ENCODE measurements around the gene TLK1. TPM values are rescaled to one million over a fixed set of nuclear protein-coding genes. Genes with fewer than 3 reads are reported as not detected.
A peak's percentile ranks its signal among the peaks of the same experiment; 100 is the strongest.

Gene TLK1
- total and polyA plus RNA-seq, 10 of the 15 experiments (the other 5 are each of a cell fraction or from before 2014, with no cell fraction given) = 25.1 to 126 (median 57.3) TPM

- TF ChIP-seq, protein P1, sequence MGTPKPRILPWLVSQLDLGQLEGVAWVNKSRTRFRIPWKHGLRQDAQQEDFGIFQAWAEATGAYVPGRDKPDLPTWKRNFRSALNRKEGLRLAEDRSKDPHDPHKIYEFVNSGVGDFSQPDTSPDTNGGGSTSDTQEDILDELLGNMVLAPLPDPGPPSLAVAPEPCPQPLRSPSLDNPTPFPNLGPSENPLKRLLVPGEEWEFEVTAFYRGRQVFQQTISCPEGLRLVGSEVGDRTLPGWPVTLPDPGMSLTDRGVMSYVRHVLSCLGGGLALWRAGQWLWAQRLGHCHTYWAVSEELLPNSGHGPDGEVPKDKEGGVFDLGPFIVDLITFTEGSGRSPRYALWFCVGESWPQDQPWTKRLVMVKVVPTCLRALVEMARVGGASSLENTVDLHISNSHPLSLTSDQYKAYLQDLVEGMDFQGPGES (IDR thresholded peaks at IDR 0.05) = no peak
- TF ChIP-seq, protein P2, sequence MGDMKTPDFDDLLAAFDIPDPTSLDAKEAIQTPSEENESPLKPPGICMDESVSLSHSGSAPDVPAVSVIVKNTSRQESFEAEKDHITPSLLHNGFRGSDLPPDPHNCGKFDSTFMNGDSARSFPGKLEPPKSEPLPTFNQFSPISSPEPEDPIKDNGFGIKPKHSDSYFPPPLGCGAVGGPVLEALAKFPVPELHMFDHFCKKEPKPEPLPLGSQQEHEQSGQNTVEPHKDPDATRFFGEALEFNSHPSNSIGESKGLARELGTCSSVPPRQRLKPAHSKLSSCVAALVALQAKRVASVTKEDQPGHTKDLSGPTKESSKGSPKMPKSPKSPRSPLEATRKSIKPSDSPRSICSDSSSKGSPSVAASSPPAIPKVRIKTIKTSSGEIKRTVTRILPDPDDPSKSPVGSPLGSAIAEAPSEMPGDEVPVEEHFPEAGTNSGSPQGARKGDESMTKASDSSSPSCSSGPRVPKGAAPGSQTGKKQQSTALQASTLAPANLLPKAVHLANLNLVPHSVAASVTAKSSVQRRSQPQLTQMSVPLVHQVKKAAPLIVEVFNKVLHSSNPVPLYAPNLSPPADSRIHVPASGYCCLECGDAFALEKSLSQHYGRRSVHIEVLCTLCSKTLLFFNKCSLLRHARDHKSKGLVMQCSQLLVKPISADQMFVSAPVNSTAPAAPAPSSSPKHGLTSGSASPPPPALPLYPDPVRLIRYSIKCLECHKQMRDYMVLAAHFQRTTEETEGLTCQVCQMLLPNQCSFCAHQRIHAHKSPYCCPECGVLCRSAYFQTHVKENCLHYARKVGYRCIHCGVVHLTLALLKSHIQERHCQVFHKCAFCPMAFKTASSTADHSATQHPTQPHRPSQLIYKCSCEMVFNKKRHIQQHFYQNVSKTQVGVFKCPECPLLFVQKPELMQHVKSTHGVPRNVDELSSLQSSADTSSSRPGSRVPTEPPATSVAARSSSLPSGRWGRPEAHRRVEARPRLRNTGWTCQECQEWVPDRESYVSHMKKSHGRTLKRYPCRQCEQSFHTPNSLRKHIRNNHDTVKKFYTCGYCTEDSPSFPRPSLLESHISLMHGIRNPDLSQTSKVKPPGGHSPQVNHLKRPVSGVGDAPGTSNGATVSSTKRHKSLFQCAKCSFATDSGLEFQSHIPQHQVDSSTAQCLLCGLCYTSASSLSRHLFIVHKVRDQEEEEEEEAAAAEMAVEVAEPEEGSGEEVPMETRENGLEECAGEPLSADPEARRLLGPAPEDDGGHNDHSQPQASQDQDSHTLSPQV (IDR thresholded peaks at IDR 0.05) = no peak
- TF ChIP-seq POLR2AphosphoS2 (IDR thresholded peaks at IDR 0.05; ENCODE audit: low read depth, low read length) = no peak
- TF ChIP-seq, protein P3, sequence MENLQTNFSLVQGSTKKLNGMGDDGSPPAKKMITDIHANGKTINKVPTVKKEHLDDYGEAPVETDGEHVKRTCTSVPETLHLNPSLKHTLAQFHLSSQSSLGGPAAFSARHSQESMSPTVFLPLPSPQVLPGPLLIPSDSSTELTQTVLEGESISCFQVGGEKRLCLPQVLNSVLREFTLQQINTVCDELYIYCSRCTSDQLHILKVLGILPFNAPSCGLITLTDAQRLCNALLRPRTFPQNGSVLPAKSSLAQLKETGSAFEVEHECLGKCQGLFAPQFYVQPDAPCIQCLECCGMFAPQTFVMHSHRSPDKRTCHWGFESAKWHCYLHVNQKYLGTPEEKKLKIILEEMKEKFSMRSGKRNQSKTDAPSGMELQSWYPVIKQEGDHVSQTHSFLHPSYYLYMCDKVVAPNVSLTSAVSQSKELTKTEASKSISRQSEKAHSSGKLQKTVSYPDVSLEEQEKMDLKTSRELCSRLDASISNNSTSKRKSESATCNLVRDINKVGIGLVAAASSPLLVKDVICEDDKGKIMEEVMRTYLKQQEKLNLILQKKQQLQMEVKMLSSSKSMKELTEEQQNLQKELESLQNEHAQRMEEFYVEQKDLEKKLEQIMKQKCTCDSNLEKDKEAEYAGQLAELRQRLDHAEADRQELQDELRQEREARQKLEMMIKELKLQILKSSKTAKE (IDR thresholded peaks at IDR 0.05; ENCODE audit: low read depth, poor library complexity, severe bottlenecking) = peak; percentile 33
- TF ChIP-seq, protein P4, sequence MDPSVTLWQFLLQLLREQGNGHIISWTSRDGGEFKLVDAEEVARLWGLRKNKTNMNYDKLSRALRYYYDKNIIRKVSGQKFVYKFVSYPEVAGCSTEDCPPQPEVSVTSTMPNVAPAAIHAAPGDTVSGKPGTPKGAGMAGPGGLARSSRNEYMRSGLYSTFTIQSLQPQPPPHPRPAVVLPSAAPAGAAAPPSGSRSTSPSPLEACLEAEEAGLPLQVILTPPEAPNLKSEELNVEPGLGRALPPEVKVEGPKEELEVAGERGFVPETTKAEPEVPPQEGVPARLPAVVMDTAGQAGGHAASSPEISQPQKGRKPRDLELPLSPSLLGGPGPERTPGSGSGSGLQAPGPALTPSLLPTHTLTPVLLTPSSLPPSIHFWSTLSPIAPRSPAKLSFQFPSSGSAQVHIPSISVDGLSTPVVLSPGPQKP (IDR thresholded peaks at IDR 0.05; ENCODE audit: low read depth, low read length) = no peak
- TF ChIP-seq BCL11A (IDR thresholded peaks at IDR 0.05; ENCODE audit: low read depth, low read length) = no peak
- no peak; the same call in none of the 2 replicates for TF ChIP-seq PML (IDR thresholded peaks at IDR 0.05; ENCODE audit: low read length)
- peak; percentile 42; the same call in 1 of the 2 replicates for TF ChIP-seq SMC3 (IDR thresholded peaks at IDR 0.05; ENCODE audit: borderline replicate concordance, low read length)
- no peak; the same call in 1 of the 2 replicates for TF ChIP-seq EED (IDR thresholded peaks at IDR 0.05; ENCODE audit: low read depth)
- TF ChIP-seq MEF2B (IDR thresholded peaks at IDR 0.05; ENCODE audit: partially characterized antibody, poor library complexity, severe bottlenecking) = no peak
- TF ChIP-seq MYC (IDR thresholded peaks at IDR 0.05; ENCODE audit: insufficient read depth, insufficient read length, insufficient replicate concordance, low read length, severe bottlenecking) = no peak
- peak; percentile 78 for TF ChIP-seq MLLT1 (IDR thresholded peaks at IDR 0.05)
- no peak for TF ChIP-seq CREM (IDR thresholded peaks at IDR 0.05; ENCODE audit: low read depth)
- TF ChIP-seq NFYA (IDR thresholded peaks at IDR 0.05; ENCODE audit: borderline replicate concordance, low read depth, low read length) = no peak
- no peak for TF ChIP-seq E4F1 (IDR thresholded peaks at IDR 0.05; ENCODE audit: borderline replicate concordance, partially characterized antibody)
- no peak for TF ChIP-seq CHD4 (IDR thresholded peaks at IDR 0.05)
Measured at GRCh38 chr2:171159372-171160118, 1.1 kb downstream of the TLK1 start (continued).
